Measurements from ENCODE around the gene NDEL1. TPM values are rescaled to one million over a fixed set of nuclear protein-coding genes. Genes with fewer than 3 reads are reported as not detected.
A peak's percentile ranks its signal among the peaks of the same experiment; 100 is the strongest.

The NDEL1 gene, protein sequence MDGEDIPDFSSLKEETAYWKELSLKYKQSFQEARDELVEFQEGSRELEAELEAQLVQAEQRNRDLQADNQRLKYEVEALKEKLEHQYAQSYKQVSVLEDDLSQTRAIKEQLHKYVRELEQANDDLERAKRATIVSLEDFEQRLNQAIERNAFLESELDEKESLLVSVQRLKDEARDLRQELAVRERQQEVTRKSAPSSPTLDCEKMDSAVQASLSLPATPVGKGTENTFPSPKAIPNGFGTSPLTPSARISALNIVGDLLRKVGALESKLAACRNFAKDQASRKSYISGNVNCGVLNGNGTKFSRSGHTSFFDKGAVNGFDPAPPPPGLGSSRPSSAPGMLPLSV
- 64.7 TPM for polyA plus RNA-seq (2013, experiment 1 of 2)
- polyA plus RNA-seq (2013, experiment 2 of 2): 65.9 TPM

DNA sequence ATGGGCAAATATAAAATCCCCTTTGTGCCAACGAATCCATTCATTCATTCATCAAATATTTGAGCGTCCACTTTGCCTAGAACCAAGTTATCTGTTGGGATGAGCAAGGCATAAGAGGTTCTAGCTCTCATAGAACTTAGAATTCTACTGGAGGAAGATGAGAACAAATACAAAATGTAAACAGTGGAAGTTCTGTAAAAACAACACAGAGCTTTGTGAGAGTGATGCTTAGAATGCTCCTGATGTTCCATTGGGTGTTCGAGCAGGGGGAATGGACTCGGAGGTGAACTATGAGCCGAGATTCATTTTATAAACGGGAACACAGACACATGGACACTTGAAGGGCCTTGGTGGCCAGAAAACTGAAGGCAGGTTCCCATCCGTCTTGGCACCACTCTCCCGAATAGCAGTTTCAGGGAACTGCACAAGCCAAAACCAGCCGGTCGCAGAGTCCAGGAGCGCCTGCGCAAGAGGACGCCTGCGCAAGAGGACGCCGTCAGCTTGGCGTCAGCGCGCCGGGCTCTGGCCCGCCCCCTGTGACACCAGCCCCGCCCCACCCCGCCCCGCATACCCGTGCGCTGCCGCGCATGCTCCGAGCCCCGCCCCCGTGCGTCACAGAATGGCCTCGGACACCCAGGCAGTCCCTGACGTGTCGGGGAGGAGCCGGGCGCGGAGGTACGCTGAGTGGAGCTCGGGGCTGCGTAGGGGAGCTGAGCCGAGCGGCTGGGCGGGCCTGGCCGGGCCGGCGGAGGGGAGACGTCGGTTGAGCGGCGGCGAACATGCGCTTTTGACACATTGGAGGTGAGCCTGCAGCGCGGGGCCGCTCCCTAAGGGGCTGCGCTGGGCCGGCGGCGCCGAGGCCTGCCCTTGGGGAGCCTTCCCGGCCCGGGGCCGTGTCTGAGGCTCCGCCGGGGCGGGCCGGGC is at the start of gene NDEL1:
TSS of gene NDEL1 (plus strand) at position 640 of the 924 bp plus-strand sequence. CDS start 8,388 bp downstream, outside the sequence.
- Histone ChIP-seq H2BK12ac (ENCODE audit: low read length in 2 of 2) (peak within 1 kb of the TSS in 1 of 2 experiments; percentile 63), H3K23ac (ENCODE audit: low read length in 2 of 2) (peak within 1 kb of the TSS in 1 of 2 experiments; percentile 93), H2BK120ac (ENCODE audit: low read depth, low read length) (peak within 1 kb of the TSS; percentile 94), H3K27me3 (ENCODE audit: control insufficient read depth in 1 of 2, insufficient read depth in 1 of 2, low read length in 2 of 2) (no peaks in the 10 kb centered on the region), H3K9me3 (ENCODE audit: control insufficient read depth, low read length) (no peaks in the 10 kb centered on the region), H3K9ac (ENCODE audit: low read length) (peak within 1 kb of the TSS; percentile 97), H3K18ac (ENCODE audit: low read depth in 1 of 2, low read length in 2 of 2) (peak within 1 kb of the TSS; percentile 87 to 97), H4K8ac (ENCODE audit: low read length) (peak within 1 kb of the TSS; percentile 87), H2BK15ac (ENCODE audit: low read depth, poor library complexity, severe bottlenecking) (peak within 1 kb of the TSS; percentile 44), H2AK5ac (ENCODE audit: low read length, severe bottlenecking) (no peak within 1 kb of the TSS), H3K4me2 (ENCODE audit: low read length, poor library complexity, severe bottlenecking) (peak within 1 kb of the TSS; percentile 94), H3K36me3 (ENCODE audit: control insufficient read depth in 1 of 2, insufficient read depth in 2 of 2, low read depth in 1 of 2, low read length in 2 of 2) (peaks cover 8 to 17% of the 10 kb centered on the region in 2 experiments), H3K14ac (ENCODE audit: low read length in 2 of 2) (peak within 1 kb of the TSS; percentile 62 to 99), H3K27ac (ENCODE audit: low read length, poor library complexity, severe bottlenecking) (peak within 1 kb of the TSS; percentile 90), H3K4me3 (ENCODE audit: insufficient read depth in 1 of 2, low read depth in 1 of 2, low read length in 2 of 2) (peak within 1 kb of the TSS; percentile 88 to 94), H2BK5ac (ENCODE audit: low read depth, low read length, poor library complexity, severe bottlenecking) (peak within 1 kb of the TSS; percentile 74), H3K79me1 (replicated peaks; ENCODE audit: low read length, poor library complexity, severe bottlenecking) (peaks cover 1% of the 10 kb centered on the region), H3K4me1 (ENCODE audit: control insufficient read depth, insufficient read depth, low read depth, low read length) (peaks cover 3% of the 10 kb centered on the region), H4K91ac (ENCODE audit: low read length) (peak within 1 kb of the TSS; percentile 77), H2AFZ (ENCODE audit: low read depth, low read length) (peak within 1 kb of the TSS; percentile 91), H3K4ac (ENCODE audit: low read depth in 1 of 2, low read length in 2 of 2) (peak within 1 kb of the TSS; percentile 66 to 97)
- WGBS: 3% methylated on average over 45 of the region's 68 CpGs
- peak; percentile 97 for DNase-seq

DNA sequence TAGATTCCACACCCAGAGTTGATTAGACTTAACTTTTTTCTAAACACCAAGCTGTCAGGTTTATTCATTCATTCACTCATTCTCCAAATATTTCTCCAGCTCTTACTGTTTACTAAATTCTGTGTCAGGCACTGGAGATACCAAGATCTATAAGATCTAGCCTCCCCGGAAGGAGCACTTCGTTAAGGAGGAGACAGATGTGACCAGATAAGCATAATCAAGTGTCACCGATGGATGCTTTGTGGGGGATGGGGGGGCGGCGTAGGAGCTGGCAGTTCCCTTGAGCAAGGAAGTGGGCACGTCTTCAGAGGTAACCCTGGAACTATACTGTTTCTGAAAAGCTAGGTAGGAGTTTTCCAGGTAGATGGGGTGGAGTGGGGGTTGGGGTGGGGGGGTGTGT is 48.8 kb upstream of the NDEL1 start:
- Histone ChIP-seq H2AFZ (ENCODE audit: low read depth, low read length) (no peak overlapping the region), H3K27me3 (ENCODE audit: control insufficient read depth in 1 of 2, insufficient read depth in 1 of 2, low read length in 2 of 2) (no peaks in the 10 kb centered on the region), H2BK5ac (ENCODE audit: low read depth, low read length, poor library complexity, severe bottlenecking) (no peak overlapping the region), H3K27ac (ENCODE audit: low read length, poor library complexity, severe bottlenecking) (no peak overlapping the region), H3K9me3 (ENCODE audit: control insufficient read depth, low read length) (no peaks in the 10 kb centered on the region), H3K14ac (ENCODE audit: low read length in 2 of 2) (no peak overlapping the region), H2BK15ac (ENCODE audit: low read depth, poor library complexity, severe bottlenecking) (no peak overlapping the region), H3K4me2 (ENCODE audit: low read length, poor library complexity, severe bottlenecking) (no peak overlapping the region), H3K9ac (ENCODE audit: low read length) (no peak overlapping the region), H3K4me1 (ENCODE audit: control insufficient read depth, insufficient read depth, low read depth, low read length) (peaks cover 17% of the 10 kb centered on the region), H3K18ac (ENCODE audit: low read depth in 1 of 2, low read length in 2 of 2) (no peak overlapping the region), H2BK12ac (ENCODE audit: low read length in 2 of 2) (no peak overlapping the region), H4K91ac (ENCODE audit: low read length) (no peak overlapping the region), H3K23ac (ENCODE audit: low read length in 2 of 2) (no peak overlapping the region), H3K4ac (ENCODE audit: low read depth in 1 of 2, low read length in 2 of 2) (no peak overlapping the region), H4K8ac (ENCODE audit: low read length) (no peak overlapping the region), H3K4me3 (ENCODE audit: insufficient read depth in 1 of 2, low read depth in 1 of 2, low read length in 2 of 2) (no peak overlapping the region), H3K79me1 (replicated peaks; ENCODE audit: low read length, poor library complexity, severe bottlenecking) (no peaks in the 10 kb centered on the region), H2AK5ac (ENCODE audit: low read length, severe bottlenecking) (no peak overlapping the region), H3K36me3 (ENCODE audit: control insufficient read depth in 1 of 2, insufficient read depth in 2 of 2, low read depth in 1 of 2, low read length in 2 of 2) (peaks cover 0 to 3% of the 10 kb centered on the region in 2 experiments), H2BK120ac (ENCODE audit: low read depth, low read length) (no peak overlapping the region)
- 42% methylated on average over 6 of the region's 6 CpGs for WGBS
- DNase-seq: no peak

DNA sequence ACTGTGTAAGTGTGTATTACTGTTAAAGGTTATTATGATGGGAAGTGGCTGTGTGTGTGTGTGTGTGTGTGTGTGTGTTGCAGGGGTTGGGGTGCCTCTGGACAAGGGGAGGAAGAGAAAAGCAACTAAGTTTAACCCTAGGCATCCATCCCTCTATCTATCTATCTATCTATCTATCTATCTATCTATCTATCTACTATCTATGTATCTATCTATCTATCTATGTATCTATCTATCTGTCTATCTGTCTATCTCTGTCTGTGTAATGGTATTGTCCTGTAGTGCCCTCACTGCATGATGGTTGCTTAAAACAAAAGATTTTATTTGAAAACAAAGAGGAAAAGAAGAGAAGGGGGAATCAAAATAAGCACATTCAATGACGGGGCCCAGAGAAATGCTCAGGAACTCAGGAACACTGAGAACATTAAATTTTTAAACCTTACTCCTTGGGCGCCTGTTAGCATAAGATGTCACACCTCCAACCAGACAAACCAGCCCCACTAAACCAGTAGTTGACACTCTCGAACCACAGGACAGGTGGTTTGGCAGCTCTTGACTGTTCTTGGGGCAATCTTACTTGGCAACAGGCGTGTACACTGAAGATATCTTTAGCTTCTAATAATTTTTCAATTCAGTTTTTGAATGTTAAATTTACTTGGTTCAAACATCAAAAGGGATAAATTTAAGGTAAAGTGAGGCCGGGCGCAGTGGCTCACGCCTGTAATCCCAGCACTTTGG is 47.6 kb upstream of the NDEL1 start:
- no peak overlapping the region for H2AFZ ChIP-seq (ENCODE audit: low read depth, low read length)
- no peak overlapping the region for H3K14ac ChIP-seq (ENCODE audit: low read length in 2 of 2)
- H3K4me1 ChIP-seq (ENCODE audit: control insufficient read depth, insufficient read depth, low read depth, low read length): peaks cover 22% of the 10 kb centered on the region
- peaks cover 0 to 4% of the 10 kb centered on the region in 2 experiments for H3K36me3 ChIP-seq (ENCODE audit: control insufficient read depth in 1 of 2, insufficient read depth in 2 of 2, low read depth in 1 of 2, low read length in 2 of 2)
- H3K4ac ChIP-seq (ENCODE audit: low read depth in 1 of 2, low read length in 2 of 2): no peak overlapping the region
- 96% methylated on average over 6 of the region's 7 CpGs for WGBS
- H2BK12ac ChIP-seq (ENCODE audit: low read length in 2 of 2): no peak overlapping the region
- no peak for DNase-seq
- no peak overlapping the region for H4K8ac ChIP-seq (ENCODE audit: low read length)
- H3K79me1 ChIP-seq (replicated peaks; ENCODE audit: low read length, poor library complexity, severe bottlenecking): no peaks in the 10 kb centered on the region
- no peak overlapping the region for H4K91ac ChIP-seq (ENCODE audit: low read length)
- H3K18ac ChIP-seq (ENCODE audit: low read depth in 1 of 2, low read length in 2 of 2): no peak overlapping the region
- H3K27me3 ChIP-seq (ENCODE audit: control insufficient read depth in 1 of 2, insufficient read depth in 1 of 2, low read length in 2 of 2): peaks cover 0 to 8% of the 10 kb centered on the region in 2 experiments
- H3K9ac ChIP-seq (ENCODE audit: low read length): no peak overlapping the region
- no peak overlapping the region for H3K27ac ChIP-seq (ENCODE audit: low read length, poor library complexity, severe bottlenecking)
- no peak overlapping the region for H3K23ac ChIP-seq (ENCODE audit: low read length in 2 of 2)
- H3K9me3 ChIP-seq (ENCODE audit: control insufficient read depth, low read length): no peaks in the 10 kb centered on the region
- peak overlapping the region; percentile 67 for H2BK15ac ChIP-seq (ENCODE audit: low read depth, poor library complexity, severe bottlenecking)
- H3K4me2 ChIP-seq (ENCODE audit: low read length, poor library complexity, severe bottlenecking): no peak overlapping the region
- H2BK120ac ChIP-seq (ENCODE audit: low read depth, low read length): no peak overlapping the region
- no peak overlapping the region for H2AK5ac ChIP-seq (ENCODE audit: low read length, severe bottlenecking)
- H2BK5ac ChIP-seq (ENCODE audit: low read depth, low read length, poor library complexity, severe bottlenecking): no peak overlapping the region
- H3K4me3 ChIP-seq (ENCODE audit: insufficient read depth in 1 of 2, low read depth in 1 of 2, low read length in 2 of 2): no peak overlapping the region

Measured in mesenchymal stem cell (in vitro differentiated cells and primary cell).